ENCODE results near the gene RPS25.

RPS25 gene

GRCh38 chr11:118971646-118972045 is 46.5 kb downstream of the RPS25 start, which contains the start of gene FOXR1:
Gene FOXR1, plus strand, starts transcription at chr11:118971761. Its CDS starts 171 bp downstream, at chr11:118971932.
- TF ChIP-seq GATA3 (IDR thresholded peaks at IDR 0.05; ENCODE audit: low read depth, low read length), result no peak
- no peak for TF ChIP-seq GATA2 (IDR thresholded peaks at IDR 0.05; ENCODE audit: low read depth, low read length)
